GM19452 (cell line): ENCODE results near the gene ENDOU.
"Not testable (repeated sequence)": the region's sequence is repeated elsewhere in the genome, so short reads cannot be mapped to it uniquely, and the experiment has no call there.

Experiments
- ATAC-seq: cut with Tn5 transposase; IDR thresholded peaks from one replicate; pipeline ENCODE4 v1.9.1; 2021; ENCODE audit not compliant: unreplicated experiment

Gene ENDOU

GRCh38 chr12:47698055-47698454 is 27.2 kb downstream of the ENDOU start:
- ATAC-seq, result no peak

DNA sequence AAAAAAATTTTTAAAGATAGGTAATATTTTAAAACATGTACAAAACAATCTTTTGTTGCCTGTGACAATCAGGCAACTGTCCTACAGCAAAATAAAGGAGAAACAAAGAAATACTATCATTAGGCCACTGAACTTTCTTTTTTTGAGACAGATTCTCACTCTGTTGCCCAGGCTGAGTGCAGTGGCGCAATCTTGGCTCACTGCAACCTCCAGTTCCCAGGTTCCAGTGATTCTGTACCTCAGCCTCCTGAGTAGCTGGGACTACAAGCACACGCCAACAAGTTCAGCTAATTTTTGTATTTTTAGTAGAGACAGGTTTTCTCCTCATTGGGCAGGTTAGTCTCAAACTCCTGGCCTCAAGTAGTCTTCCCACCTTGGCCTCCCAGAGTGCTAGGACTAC is 36.1 kb downstream of the ENDOU start:
- no peak for ATAC-seq

- no peak for ATAC-seq
Measured at GRCh38 chr12:47687636-47688035, 37.7 kb downstream of the ENDOU start.

DNA sequence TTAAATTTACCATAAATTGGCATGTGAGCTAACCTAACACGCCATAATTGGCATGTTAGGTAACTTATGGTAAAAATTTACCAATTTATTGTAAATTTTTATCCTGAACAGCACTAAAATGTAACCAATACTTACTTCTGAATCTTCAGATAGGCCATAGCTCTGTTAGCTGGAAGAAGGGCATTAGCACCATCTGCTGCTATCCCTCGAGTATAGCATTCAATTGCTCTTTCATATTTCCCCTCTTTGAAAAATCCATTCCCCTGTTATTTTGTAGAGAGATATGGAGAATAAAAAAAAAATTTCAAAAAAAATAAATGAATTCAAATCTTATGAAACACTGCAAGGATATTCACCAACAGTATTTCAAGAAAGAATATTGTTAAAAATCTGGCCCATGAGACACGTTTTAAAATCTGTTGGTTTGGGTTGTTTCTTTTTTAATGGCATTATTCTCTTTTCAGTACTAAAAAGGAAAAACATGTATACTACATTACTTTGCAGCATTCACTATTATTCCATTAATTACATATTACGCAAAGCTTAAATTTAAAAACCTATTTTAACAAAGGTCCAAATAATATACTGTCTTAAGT is 38.5 kb downstream of the ENDOU start:
- no peak for ATAC-seq

DNA sequence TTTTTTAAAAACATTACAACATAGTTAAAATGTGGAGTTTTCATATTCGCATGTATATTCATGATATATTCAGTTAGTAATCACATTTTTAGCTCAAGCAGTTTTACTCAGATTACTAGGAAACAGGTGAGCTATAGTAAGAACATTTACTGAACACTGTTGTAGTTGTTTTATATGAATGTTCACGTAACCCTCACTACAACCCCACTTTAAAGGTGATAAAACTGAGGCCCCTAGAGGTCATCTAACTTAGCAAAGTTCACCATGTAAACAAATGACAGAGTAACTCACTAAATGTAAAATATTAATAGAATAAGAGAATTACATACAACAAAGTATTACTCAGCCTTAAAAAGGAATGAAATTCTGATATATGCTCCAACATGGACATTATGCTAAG is 45.5 kb downstream of the ENDOU start:
- no peak for ATAC-seq

- no peak for ATAC-seq
Measured at GRCh38 chr12:47672068-47672467, 53.2 kb downstream of the ENDOU start.

DNA sequence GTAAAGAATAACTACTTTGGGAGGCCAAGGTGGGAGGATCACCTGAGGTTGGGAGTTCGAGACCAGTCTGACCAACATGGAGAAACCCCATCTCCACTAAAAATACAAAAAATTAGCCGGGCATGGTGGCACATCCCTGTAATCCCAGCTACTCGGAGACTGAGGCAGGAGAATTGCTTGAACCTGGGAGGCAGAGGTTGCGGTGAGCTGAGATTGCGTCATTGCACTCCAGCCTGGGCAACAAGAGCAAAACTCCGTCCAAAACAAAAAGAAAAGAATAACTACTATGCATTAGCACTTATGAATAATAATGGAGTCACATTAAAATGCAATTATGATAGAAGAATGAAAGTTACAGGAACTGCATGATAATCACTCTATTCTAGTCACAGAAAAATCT is 57.4 kb downstream of the ENDOU start:
- ATAC-seq, result not testable (repeated sequence)
